GM18520 (cell line): ENCODE data around the gene POLR1B.
"Not testable (repeated sequence)": the region's sequence is repeated elsewhere in the genome, so short reads cannot be mapped to it uniquely, and the experiment has no call there.

Experiments
- ATAC-seq: cut with Tn5 transposase; IDR thresholded peaks from one replicate; pipeline ENCODE4 v1.9.1; 2021; ENCODE audit not compliant: unreplicated experiment

The POLR1B gene

GRCh38 chr2:112541315-112542122 lies 746 bp upstream of the POLR1B start:
- ATAC-seq, result peak; percentile 30

DNA sequence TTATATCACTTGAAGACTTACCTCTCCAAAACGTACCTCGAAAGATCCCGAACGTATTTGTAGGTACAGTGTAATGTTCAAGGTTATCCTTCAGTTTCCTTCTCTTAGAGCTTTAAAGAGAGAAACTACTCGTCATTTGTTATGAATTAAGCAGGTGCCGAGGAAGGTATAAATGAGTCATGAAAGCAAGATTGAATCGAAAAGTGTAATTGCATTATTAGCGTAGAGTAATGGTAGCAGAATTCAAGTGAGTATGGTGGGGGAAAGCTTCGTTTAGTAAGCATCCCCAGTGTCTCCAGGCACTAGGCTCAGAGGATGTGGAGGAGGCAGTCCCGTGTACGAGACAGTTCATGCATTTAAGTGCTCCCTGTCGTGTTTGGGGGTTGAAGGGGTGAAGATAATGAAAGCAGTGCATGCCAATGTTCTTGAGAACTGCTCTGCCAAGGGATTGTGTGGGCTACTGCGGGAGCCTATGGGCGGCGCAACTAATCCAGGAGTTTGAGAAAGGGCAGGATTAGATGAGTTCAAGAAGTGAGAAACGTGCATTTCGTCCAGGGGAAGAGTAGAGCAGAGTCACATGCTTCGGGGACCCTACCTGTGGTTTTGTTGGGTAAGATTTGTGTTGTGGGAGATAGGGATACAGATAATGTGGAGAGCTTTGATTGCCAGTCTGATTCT lies 858 bp downstream of the POLR1B start:
- ATAC-seq, result no peak

GRCh38 chr2:112547333-112547732 lies 5.1 kb downstream of the POLR1B start:
- no peak for ATAC-seq

DNA sequence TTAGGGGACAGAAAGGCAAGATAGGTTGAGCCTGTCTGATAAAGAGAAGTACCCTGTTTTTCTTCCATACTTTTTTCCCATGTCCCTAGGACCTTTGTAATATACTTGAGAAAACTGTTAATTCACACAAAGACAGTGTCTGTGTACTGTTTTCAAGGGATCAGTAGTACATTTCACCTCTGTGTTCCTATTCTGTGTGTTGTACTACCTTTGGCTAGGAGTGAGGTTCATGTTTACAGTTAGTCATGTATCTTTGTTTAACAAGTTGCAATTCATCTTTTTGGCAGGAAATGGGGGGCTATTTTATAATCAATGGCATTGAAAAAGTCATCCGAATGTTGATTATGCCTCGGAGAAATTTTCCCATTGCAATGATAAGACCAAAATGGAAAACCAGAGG lies 6.7 kb downstream of the POLR1B start:
- no peak for ATAC-seq

DNA sequence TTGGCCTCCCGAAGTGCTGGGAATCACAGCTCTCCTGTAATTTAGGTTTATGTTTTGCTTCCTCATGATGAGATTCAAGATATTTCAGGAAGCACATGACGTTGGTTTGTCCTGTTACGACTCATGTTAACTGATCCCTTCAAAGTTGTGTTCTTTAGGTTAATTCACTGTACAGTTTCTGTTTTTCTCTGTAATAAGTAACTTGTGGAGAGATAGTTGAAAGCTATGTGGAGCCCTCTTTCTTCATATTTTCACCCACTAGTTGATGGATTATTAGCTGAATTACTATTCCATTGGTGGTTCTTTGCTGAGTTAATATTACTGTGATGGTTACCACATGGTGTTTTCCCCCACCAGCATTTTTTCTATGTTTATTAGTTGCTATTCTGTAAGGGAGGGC lies 23.8 kb downstream of the POLR1B start:
- ATAC-seq, result no peak

DNA sequence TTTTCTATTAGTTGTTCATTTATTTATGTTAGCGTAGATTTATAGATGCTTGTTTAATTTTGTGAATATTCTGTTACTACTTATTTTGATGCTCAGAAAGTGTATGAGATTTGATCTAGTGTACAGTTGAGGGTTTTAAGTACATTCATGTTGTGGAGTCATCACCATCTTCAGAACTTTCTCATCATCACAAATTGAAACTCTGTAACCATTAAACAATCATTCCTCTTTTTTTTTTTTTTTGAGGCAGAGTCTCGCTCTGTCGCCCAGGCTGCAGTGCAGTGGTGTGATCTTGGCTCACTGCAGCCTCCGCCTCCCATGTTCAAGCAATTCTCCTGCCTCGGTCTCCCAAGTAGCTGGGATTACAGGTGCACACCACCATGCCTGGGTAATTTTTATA lies 24.2 kb downstream of the POLR1B start:
- not testable (repeated sequence) for ATAC-seq

DNA sequence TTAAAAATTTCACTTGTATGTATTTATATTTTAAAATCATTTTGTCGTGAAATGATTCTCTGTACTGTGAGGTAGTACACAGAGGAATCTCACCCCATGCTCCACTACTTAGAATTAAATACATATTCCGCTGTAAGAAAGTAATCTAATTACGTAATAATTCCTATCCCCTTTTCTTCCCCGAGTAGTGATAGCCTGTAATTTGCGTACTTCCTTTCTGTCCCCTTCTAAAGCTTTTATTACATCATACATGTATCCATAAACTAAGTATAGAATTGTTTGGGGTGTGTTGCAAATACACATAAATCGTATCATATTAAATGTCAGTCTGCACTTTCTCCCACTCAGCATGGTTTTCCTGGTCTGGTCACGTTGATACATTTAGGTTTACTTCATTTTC lies 29.7 kb downstream of the POLR1B start:
- ATAC-seq, result no peak

DNA sequence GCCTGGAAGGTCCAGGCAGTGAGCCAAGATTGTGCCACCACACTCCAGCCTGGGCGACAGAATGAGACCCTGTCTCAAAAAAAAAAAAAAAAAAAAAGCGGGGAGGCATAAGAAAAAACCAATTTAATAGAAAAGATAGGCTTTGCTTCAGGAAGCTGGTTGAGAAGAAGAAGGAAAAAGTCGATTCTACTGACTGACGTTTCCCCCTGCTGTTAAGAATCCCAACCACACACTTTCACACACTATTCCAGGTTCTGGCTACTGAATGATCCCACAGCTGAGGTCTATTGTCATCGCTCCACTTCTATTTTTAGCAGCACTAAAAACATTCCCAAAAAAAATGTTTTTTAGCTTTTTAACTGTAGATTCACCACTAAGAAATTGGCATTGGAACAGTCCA lies 35.5 kb downstream of the POLR1B start:
- ATAC-seq, result no peak

DNA sequence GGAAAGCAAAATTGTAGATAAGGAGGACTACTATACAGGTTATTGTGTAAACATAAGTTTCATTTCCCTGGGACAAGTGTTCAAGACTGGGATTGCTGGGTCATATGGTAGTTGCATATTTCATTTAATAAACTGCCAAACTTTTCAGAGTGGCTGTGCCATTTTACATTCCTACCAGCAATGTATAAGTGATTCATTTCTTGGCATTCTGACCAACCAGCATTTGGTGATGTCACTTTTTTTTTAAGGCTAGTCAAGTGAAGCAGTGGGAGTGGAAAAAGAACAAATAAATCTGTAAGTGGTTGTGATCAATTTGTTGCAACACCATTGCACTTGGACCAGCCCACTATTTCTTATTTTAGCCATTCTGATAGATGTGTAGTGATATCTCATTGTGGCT lies 37.0 kb downstream of the POLR1B start:
- no peak for ATAC-seq

GRCh38 chr2:112580084-112580483 lies 37.8 kb downstream of the POLR1B start:
- ATAC-seq, result no peak

DNA sequence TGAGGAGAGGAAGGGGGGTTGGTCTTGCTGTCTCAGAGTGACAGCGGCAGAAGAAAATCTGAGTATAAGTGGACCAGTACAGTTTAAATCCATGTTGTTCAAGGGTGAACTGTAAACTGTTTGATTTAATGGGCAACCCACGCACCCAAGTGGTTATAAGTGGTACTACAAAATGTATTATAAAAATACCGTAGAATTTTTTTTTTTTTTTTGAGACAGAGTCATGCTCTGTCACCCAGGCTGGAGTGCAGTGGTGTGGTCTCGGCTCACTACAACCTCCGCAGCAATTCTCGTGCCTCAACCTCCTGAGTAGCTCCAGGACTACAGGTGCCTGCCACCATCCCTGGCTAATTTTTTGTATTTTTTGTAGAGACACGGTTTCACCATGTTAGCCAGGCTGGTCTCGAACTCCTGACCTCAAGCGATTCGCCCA lies 40.1 kb downstream of the POLR1B start:
- no peak for ATAC-seq

DNA sequence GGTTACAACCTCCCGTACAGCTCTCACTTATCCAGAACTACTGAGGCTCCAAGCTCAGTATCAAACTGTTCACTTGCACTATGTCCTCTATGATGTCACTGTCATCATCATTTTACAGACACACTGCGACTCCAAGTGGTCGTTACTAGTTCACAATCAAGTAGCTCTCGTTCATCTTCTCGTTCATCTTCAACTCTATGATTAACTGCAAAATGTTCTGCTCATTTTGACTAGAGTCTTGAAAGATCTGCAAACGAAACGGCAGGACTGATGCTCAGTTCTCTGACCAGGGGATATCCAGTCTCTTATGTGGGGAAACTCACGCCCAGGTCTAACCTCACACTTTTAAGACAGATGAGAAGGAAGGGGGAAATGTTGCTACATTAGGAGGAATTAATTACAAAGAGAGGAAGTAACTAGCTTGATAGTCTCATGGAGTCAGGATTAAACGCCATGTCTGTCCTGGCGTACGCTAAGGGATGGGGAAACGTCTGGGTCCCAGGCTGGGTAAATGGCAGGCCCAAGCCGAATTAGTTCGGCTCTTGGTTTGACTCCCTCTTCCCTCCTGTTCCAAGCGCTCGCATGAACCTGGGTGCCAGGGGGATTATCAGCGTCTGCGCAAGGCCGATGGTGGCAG lies 41.4 kb downstream of the POLR1B start:
- no peak for ATAC-seq

GRCh38 chr2:112584134-112584890 lies 42.0 kb downstream of the POLR1B start, which contains the start of gene CHCHD5:
TSS of gene CHCHD5 (plus strand) at chr2:112584609. CDS start at chr2:112584648, 39 bp downstream.
- ATAC-seq, result peak; percentile 87

- no peak for ATAC-seq
Observed at GRCh38 chr2:112584891-112585250, 42.6 kb downstream of the POLR1B start.

DNA sequence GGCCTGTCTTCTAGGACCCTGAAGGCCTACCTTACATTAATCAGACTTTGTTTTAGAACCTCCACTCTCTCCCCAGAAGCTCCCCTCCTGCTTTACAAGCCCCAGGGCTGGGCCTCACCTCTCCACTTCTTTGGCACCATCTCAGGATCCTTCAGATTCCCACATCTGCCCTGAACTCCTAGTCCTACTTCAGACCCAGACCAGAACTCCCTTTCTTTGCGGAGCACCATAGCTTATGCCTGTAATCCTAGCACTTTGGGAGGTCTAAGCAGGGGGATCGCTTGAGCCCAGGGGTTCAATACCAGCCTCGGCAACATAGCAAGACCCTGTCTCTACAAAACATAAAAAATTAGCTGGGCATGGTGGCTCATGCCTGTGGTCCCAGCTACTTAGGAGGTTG lies 43.1 kb downstream of the POLR1B start:
- no peak for ATAC-seq

DNA sequence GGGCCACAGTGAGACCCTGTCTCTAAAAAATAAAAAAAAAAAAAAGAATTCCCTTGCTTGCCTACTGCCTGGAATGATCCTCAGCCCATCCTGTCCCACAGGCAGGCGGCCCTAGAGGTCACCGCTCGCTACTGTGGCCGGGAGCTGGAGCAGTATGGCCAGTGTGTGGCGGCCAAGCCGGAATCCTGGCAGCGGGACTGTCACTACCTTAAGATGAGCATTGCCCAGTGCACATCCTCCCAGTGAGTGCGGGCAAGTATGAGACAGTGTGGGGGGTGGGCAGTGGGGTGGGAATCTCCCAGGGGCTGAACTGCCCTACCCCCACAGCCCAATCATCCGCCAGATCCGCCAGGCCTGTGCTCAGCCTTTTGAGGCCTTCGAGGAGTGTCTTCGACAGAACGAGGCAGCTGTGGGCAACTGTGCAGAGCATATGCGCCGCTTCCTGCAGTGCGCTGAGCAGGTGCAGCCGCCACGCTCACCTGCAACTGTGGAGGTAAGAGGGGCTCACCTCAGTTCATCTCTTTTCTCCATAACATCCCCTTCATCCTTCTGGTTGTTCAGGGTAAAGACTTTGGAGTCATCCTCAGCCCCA lies 43.7 kb downstream of the POLR1B start:
- ATAC-seq, result no peak

GRCh38 chr2:112588611-112589045 lies 46.4 kb downstream of the POLR1B start:
- no peak for ATAC-seq

GRCh38 chr2:112591413-112591812 lies 49.1 kb downstream of the POLR1B start:
- ATAC-seq, result no peak

- ATAC-seq, result no peak
Observed at GRCh38 chr2:112593736-112594135, 51.5 kb downstream of the POLR1B start.

DNA sequence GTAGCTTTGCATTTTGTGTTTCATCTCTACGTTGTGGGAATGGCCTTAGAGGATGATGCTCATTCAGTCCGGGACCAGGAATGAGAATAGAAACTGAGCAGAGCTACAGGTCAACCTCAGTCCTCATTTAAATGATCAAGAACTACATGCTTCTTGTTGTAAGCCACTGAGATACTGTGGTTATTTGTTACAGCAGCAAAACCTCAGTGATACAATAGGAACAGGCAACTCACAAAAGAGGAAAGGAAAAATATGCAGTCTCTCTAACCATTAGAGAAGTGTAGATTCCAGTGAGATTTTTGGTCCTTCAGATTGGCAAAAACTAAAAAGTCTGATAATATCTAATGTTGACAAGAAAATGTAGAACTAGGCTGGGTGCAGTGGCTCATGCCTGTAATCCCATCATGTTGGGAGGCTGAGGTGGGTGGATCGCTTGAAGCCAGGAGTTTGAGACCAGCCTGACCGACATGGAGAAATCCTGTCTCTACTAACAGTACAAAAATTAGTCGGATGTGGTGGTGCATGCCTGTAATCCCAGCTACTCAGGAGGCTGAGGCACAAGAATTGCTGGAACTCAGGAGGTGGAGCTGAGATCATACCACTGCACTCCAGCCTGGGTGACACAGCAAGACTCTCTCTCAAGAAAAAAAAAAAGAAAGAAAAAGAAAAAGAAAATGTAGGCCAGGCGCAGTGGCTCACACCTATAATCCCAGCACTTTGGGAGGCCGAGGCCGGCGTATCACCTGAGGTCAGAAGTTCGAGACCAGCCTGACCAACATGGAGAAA lies 55.5 kb downstream of the POLR1B start:
- ATAC-seq, result no peak
